ENCODE data around the gene RBP5.

The RBP5 gene

GRCh38 chr12:7073946-7074345, 54.7 kb downstream of the RBP5 start:
- no peak for DNase-seq (ENCODE audit: low spot score)
